Measurements from ENCODE around the gene GLYATL1.

Gene GLYATL1

GRCh38 chr11:58914821-58915543 lies 24.3 kb upstream of the GLYATL1 start:
- Histone ChIP-seq H3K27ac (ENCODE audit: low read depth, low read length, severe bottlenecking) (no peak overlapping the region), H3K9me3 (ENCODE audit: control insufficient read depth, low read length) (peaks cover 17% of the 10 kb centered on the region), H3K36me3 (ENCODE audit: control insufficient read depth, insufficient read depth, low read length) (no peaks in the 10 kb centered on the region), H3K4me1 (ENCODE audit: control insufficient read depth, insufficient read depth, low read length, poor library complexity, severe bottlenecking) (no peaks in the 10 kb centered on the region), H3K4me3 (ENCODE audit: extremely low read depth, insufficient read depth, low read length, poor library complexity, severe bottlenecking) (no peak overlapping the region)
- 85% methylated on average over 2 of the region's 2 CpGs; no CpG with 5 or more reads in 1 of the 2 experiments for WGBS, 2 experiments (ENCODE audit: insufficient coverage in 2 of 2)

- 74% methylated on average over 2 of the region's 2 CpGs; no CpG with 5 or more reads in 1 of the 2 experiments for WGBS, 2 experiments (ENCODE audit: insufficient coverage in 2 of 2)
- peaks cover 17% of the 10 kb centered on the region for H3K9me3 ChIP-seq (ENCODE audit: control insufficient read depth, low read length)
- H3K4me1 ChIP-seq (ENCODE audit: control insufficient read depth, insufficient read depth, low read length, poor library complexity, severe bottlenecking), result no peaks in the 10 kb centered on the region
- no peak overlapping the region for H3K27ac ChIP-seq (ENCODE audit: low read depth, low read length, severe bottlenecking)
- no peaks in the 10 kb centered on the region for H3K36me3 ChIP-seq (ENCODE audit: control insufficient read depth, insufficient read depth, low read length)
- no peak overlapping the region for H3K4me3 ChIP-seq (ENCODE audit: extremely low read depth, insufficient read depth, low read length, poor library complexity, severe bottlenecking)
These were observed 22.7 kb upstream of the GLYATL1 start for GRCh38 chr11:58916637-58917036.

- Histone ChIP-seq H3K4me1 (ENCODE audit: control insufficient read depth, insufficient read depth, low read length, poor library complexity, severe bottlenecking) (no peaks in the 10 kb centered on the region), H3K27ac (ENCODE audit: low read depth, low read length, severe bottlenecking) (no peak overlapping the region), H3K4me3 (ENCODE audit: extremely low read depth, insufficient read depth, low read length, poor library complexity, severe bottlenecking) (no peak overlapping the region), H3K9me3 (ENCODE audit: control insufficient read depth, low read length) (peaks cover 17% of the 10 kb centered on the region), H3K36me3 (ENCODE audit: control insufficient read depth, insufficient read depth, low read length) (no peaks in the 10 kb centered on the region)
- 90 to 96% methylated on average over 3 of the region's 3 CpGs for whole genome bisulfite sequencing, 2 experiments (ENCODE audit: insufficient coverage in 2 of 2)
These were observed 22.0 kb upstream of the GLYATL1 start for GRCh38 chr11:58917159-58917783.

GRCh38 chr11:58919561-58919960 lies 19.7 kb upstream of the GLYATL1 start:
- 89% methylated on average over 4 to 5 of the region's 6 CpGs for WGBS, 2 experiments (ENCODE audit: insufficient coverage in 2 of 2)
- H3K4me3 ChIP-seq (ENCODE audit: extremely low read depth, insufficient read depth, low read length, poor library complexity, severe bottlenecking), result no peak overlapping the region
- H3K36me3 ChIP-seq (ENCODE audit: control insufficient read depth, insufficient read depth, low read length), result no peaks in the 10 kb centered on the region
- H3K4me1 ChIP-seq (ENCODE audit: control insufficient read depth, insufficient read depth, low read length, poor library complexity, severe bottlenecking), result peaks cover 4% of the 10 kb centered on the region
- no peak overlapping the region for H3K27ac ChIP-seq (ENCODE audit: low read depth, low read length, severe bottlenecking)
- H3K9me3 ChIP-seq (ENCODE audit: control insufficient read depth, low read length), result peaks cover 17% of the 10 kb centered on the region

GRCh38 chr11:58919980-58920379 lies 19.3 kb upstream of the GLYATL1 start:
- Histone ChIP-seq H3K4me3 (ENCODE audit: extremely low read depth, insufficient read depth, low read length, poor library complexity, severe bottlenecking) (no peak overlapping the region), H3K27ac (ENCODE audit: low read depth, low read length, severe bottlenecking) (no peak overlapping the region), H3K9me3 (ENCODE audit: control insufficient read depth, low read length) (peaks cover 17% of the 10 kb centered on the region), H3K36me3 (ENCODE audit: control insufficient read depth, insufficient read depth, low read length) (no peaks in the 10 kb centered on the region), H3K4me1 (ENCODE audit: control insufficient read depth, insufficient read depth, low read length, poor library complexity, severe bottlenecking) (peaks cover 4% of the 10 kb centered on the region)
- WGBS, 2 experiments (ENCODE audit: insufficient coverage in 2 of 2), result 80 to 100% methylated on average over 1 of the region's 2 CpGs

- H3K27ac ChIP-seq (ENCODE audit: low read depth, low read length, severe bottlenecking), result no peak overlapping the region
- H3K4me1 ChIP-seq (ENCODE audit: control insufficient read depth, insufficient read depth, low read length, poor library complexity, severe bottlenecking), result peaks cover 4% of the 10 kb centered on the region
- no peak overlapping the region for H3K4me3 ChIP-seq (ENCODE audit: extremely low read depth, insufficient read depth, low read length, poor library complexity, severe bottlenecking)
- no peaks in the 10 kb centered on the region for H3K36me3 ChIP-seq (ENCODE audit: control insufficient read depth, insufficient read depth, low read length)
- WGBS, 2 experiments (ENCODE audit: insufficient coverage in 2 of 2), result 73 to 86% methylated on average over 1 to 4 of the region's 5 CpGs
- H3K9me3 ChIP-seq (ENCODE audit: control insufficient read depth, low read length), result peaks cover 10% of the 10 kb centered on the region
These were observed 17.4 kb upstream of the GLYATL1 start for GRCh38 chr11:58921778-58922390.

GRCh38 chr11:58922479-58922878 lies 16.8 kb upstream of the GLYATL1 start:
- Histone ChIP-seq H3K4me1 (ENCODE audit: control insufficient read depth, insufficient read depth, low read length, poor library complexity, severe bottlenecking) (peaks cover 4% of the 10 kb centered on the region), H3K4me3 (ENCODE audit: extremely low read depth, insufficient read depth, low read length, poor library complexity, severe bottlenecking) (no peak overlapping the region), H3K27ac (ENCODE audit: low read depth, low read length, severe bottlenecking) (no peak overlapping the region), H3K36me3 (ENCODE audit: control insufficient read depth, insufficient read depth, low read length) (no peaks in the 10 kb centered on the region), H3K9me3 (ENCODE audit: control insufficient read depth, low read length) (peaks cover 4% of the 10 kb centered on the region)
- 67 to 88% methylated on average over 2 to 4 of the region's 5 CpGs for WGBS, 2 experiments (ENCODE audit: insufficient coverage in 2 of 2)

GRCh38 chr11:58923300-58923788 lies 15.9 kb upstream of the GLYATL1 start:
- peaks cover 4% of the 10 kb centered on the region for H3K4me1 ChIP-seq (ENCODE audit: control insufficient read depth, insufficient read depth, low read length, poor library complexity, severe bottlenecking)
- no peaks in the 10 kb centered on the region for H3K9me3 ChIP-seq (ENCODE audit: control insufficient read depth, low read length)
- no peak overlapping the region for H3K4me3 ChIP-seq (ENCODE audit: extremely low read depth, insufficient read depth, low read length, poor library complexity, severe bottlenecking)
- no peaks in the 10 kb centered on the region for H3K36me3 ChIP-seq (ENCODE audit: control insufficient read depth, insufficient read depth, low read length)
- no peak overlapping the region for H3K27ac ChIP-seq (ENCODE audit: low read depth, low read length, severe bottlenecking)
- WGBS, 2 experiments (ENCODE audit: insufficient coverage in 2 of 2), result 3 to 10% methylated on average over 4 to 5 of the region's 5 CpGs

GRCh38 chr11:58924230-58924629 lies 15.1 kb upstream of the GLYATL1 start:
- WGBS, 2 experiments (ENCODE audit: insufficient coverage in 2 of 2), result 80% methylated on average over 2 of the region's 4 CpGs; no CpG with 5 or more reads in 1 of the 2 experiments
- no peak overlapping the region for H3K27ac ChIP-seq (ENCODE audit: low read depth, low read length, severe bottlenecking)

GRCh38 chr11:58926251-58926650 lies 13.0 kb upstream of the GLYATL1 start:
- 83 to 96% methylated on average over 4 of the region's 5 CpGs for WGBS, 2 experiments (ENCODE audit: insufficient coverage in 2 of 2)
- H3K9me3 ChIP-seq (ENCODE audit: control insufficient read depth, low read length), result no peaks in the 10 kb centered on the region
- H3K4me1 ChIP-seq (ENCODE audit: control insufficient read depth, insufficient read depth, low read length, poor library complexity, severe bottlenecking), result peaks cover 4% of the 10 kb centered on the region
- H3K4me3 ChIP-seq (ENCODE audit: extremely low read depth, insufficient read depth, low read length, poor library complexity, severe bottlenecking), result no peak overlapping the region
- no peak overlapping the region for H3K27ac ChIP-seq (ENCODE audit: low read depth, low read length, severe bottlenecking)
- H3K36me3 ChIP-seq (ENCODE audit: control insufficient read depth, insufficient read depth, low read length), result no peaks in the 10 kb centered on the region

More at GRCh38 chr11:58924230-58924629, 15.1 kb upstream of the GLYATL1 start:
- H3K4me1 ChIP-seq (ENCODE audit: control insufficient read depth, insufficient read depth, low read length, poor library complexity, severe bottlenecking), result peaks cover 4% of the 10 kb centered on the region
- no peaks in the 10 kb centered on the region for H3K36me3 ChIP-seq (ENCODE audit: control insufficient read depth, insufficient read depth, low read length)
- no peak overlapping the region for H3K4me3 ChIP-seq (ENCODE audit: extremely low read depth, insufficient read depth, low read length, poor library complexity, severe bottlenecking)
- H3K9me3 ChIP-seq (ENCODE audit: control insufficient read depth, low read length), result no peaks in the 10 kb centered on the region
